Measurements from ENCODE around the gene PGLYRP3. TPM values are rescaled to one million over a fixed set of nuclear protein-coding genes. Genes with fewer than 3 reads are reported as not detected.

The PGLYRP3 gene
- total and polyA plus RNA-seq, 2 of the 8 experiments (the other 6 are each of a cell fraction or from before 2014, with no cell fraction given): not detected

DNA sequence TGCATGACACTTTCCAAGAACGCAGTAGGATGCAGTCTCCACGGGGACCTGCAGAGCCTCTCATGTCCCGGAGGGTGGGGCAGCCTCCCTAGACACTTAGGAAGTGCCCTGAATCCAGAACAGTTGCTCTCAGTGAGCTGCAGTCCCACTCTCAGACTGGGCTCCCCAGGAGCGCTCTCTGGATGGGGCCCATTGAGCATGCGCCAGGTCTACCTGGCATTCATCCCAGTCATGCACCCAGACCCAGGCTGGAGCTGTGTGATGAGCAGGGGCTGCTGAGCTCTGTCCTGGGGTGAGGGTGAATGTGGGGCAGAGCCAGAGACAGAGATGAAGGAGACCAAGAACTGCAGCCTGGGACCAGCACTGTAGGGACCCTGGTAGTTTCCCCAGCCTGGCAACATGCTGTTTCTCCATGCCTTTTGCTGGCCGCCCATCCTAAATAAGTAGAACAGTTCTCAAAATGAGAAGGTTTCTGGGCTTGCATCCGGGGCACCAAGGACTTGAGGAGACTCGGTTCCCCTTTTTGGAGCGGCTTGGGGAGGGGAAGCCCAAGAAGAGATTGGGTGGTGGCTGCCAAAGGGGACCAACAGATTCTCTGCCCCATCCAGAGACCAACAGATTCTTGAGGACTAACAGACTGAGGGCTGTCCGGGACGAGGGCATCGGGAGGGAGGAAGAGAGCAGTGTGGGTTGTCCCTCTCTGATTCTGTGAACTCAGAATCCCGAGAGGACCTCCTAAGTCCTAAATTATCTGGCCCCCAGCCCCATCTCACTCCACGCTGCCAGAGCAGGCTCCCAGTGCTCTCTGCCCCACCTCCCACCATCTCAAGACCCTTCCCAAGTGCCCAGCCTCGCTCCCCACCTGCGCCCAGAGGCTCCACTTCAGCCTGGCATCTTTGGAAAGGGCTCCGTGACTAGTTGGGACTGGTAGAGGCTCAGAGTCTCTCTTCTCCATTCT is 36.9 kb upstream of the PGLYRP3 start (continued):
- TF ChIP-seq EP300 (IDR thresholded peaks at IDR 0.05; ENCODE audit: borderline replicate concordance in 1 of 2, low read depth in 2 of 2, low read length in 2 of 2): no peak

Measured in H1 (cell line).